Measurements from ENCODE around the gene TEX50.
"Not testable (repeated sequence)": the region's sequence is repeated elsewhere in the genome, so short reads cannot be mapped to it uniquely, and the experiment has no call there.

The TEX50 gene

GRCh38 chr1:173635116-173635515 lies at the start of gene TEX50:
Gene TEX50, plus strand, starts transcription at chr1:173635338. Its CDS starts 184 bp downstream, at chr1:173635522.
- no peak for DNase-seq (ENCODE audit: low read depth in 2 of 2)

- DNase-seq (ENCODE audit: low read depth in 2 of 2): no peak
These were observed 44.6 kb upstream of the TEX50 start for GRCh38 chr1:173590557-173590956.

GRCh38 chr1:173591138-173591537 lies 44.0 kb upstream of the TEX50 start:
- DNase-seq (ENCODE audit: low read depth in 2 of 2): not testable (repeated sequence)

- DNase-seq (ENCODE audit: low read depth in 2 of 2): no peak
These were observed 38.9 kb upstream of the TEX50 start for GRCh38 chr1:173596097-173596825.

- no peak for DNase-seq (ENCODE audit: low read depth in 2 of 2)
These were observed 33.5 kb upstream of the TEX50 start for GRCh38 chr1:173601588-173601987.

- no peak for DNase-seq (ENCODE audit: low read depth in 2 of 2)
These were observed 32.0 kb upstream of the TEX50 start, which contains the start of gene SLC9C2 for GRCh38 chr1:173603056-173603591. Gene SLC9C2, minus strand, starts transcription at chr1:173603072. Its CDS starts 1,296 bp downstream, at chr1:173601776.

- no peak for DNase-seq (ENCODE audit: low read depth in 2 of 2)
These were observed 26.5 kb upstream of the TEX50 start for GRCh38 chr1:173608503-173609216.

- not testable (repeated sequence) for DNase-seq (ENCODE audit: low read depth in 2 of 2)
These were observed 22.1 kb upstream of the TEX50 start for GRCh38 chr1:173613086-173613485.

- DNase-seq (ENCODE audit: low read depth in 2 of 2): no peak
These were observed 18.3 kb upstream of the TEX50 start for GRCh38 chr1:173616859-173617258.

GRCh38 chr1:173627269-173627668 lies 7.9 kb upstream of the TEX50 start:
- no peak for DNase-seq (ENCODE audit: low read depth in 2 of 2)

GRCh38 chr1:173628888-173629287 lies 6.2 kb upstream of the TEX50 start:
- DNase-seq (ENCODE audit: low read depth in 2 of 2): no peak

- not testable (repeated sequence) for DNase-seq (ENCODE audit: low read depth in 2 of 2)
These were observed 2.3 kb downstream of the TEX50 start for GRCh38 chr1:173637236-173638042.

GRCh38 chr1:173638043-173639021 lies 3.2 kb downstream of the TEX50 start:
- no peak for DNase-seq (ENCODE audit: low read depth in 2 of 2)

- DNase-seq (ENCODE audit: low read depth in 2 of 2): no peak
These were observed 4.0 kb downstream of the TEX50 start for GRCh38 chr1:173639102-173639501.

GRCh38 chr1:173642450-173643139 lies 7.5 kb downstream of the TEX50 start:
- DNase-seq (ENCODE audit: low read depth in 2 of 2): not testable (repeated sequence)

GRCh38 chr1:173646656-173647055 lies 11.5 kb downstream of the TEX50 start:
- DNase-seq (ENCODE audit: low read depth in 2 of 2): no peak

GRCh38 chr1:173648880-173649605 lies 13.9 kb downstream of the TEX50 start:
- DNase-seq (ENCODE audit: low read depth in 2 of 2): no peak

GRCh38 chr1:173660306-173660705 lies 25.2 kb downstream of the TEX50 start:
- DNase-seq (ENCODE audit: low read depth in 2 of 2): no peak

GRCh38 chr1:173661271-173661670 lies 26.1 kb downstream of the TEX50 start:
- no peak for DNase-seq (ENCODE audit: low read depth in 2 of 2)
